SU-DHL-6 (cell line): ENCODE data around the gene VWF.

Experiments
- H2AFZ ChIP-seq: fragments of 200-600 bp; sonication (generic); 2 replicates; pipeline ENCODE4 v1.6.1; 2014; ENCODE audit warnings: low read depth, mild to moderate bottlenecking, moderate library complexity, mixed read lengths, antibody characterized with exemption, low read length; ENCODE audit not compliant: severe bottlenecking
- H3F3A ChIP-seq: fragments of 200-600 bp; shearing (Covaris generic); 2 replicates; pipeline ENCODE4 v1.6.0; 2016; ENCODE audit warnings: antibody characterized with exemption, mild to moderate bottlenecking; ENCODE audit not compliant: insufficient read depth
- H3K27ac ChIP-seq: fragments of 200-600 bp; sonication (generic); 2 replicates; pipeline ENCODE4 v1.5.1; 2016; ENCODE audit warnings: low read depth, mild to moderate bottlenecking, low read length, moderate library complexity, mixed read lengths
- H3K27me3 ChIP-seq: fragments of 200-600 bp; sonication (generic), shearing (Covaris generic); 2 replicates; pipeline ENCODE4 v1.6.0; 2014; ENCODE audit warnings: mild to moderate bottlenecking, low read length
- H3K36me3 ChIP-seq: fragments of 200-600 bp; sonication (generic); 2 replicates; pipeline ENCODE4 v1.6.1; 2014; ENCODE audit warnings: mild to moderate bottlenecking, low read length, mixed read lengths
- H3K4me2 ChIP-seq: fragments of 300-600, 200-600 bp; shearing (Covaris generic), sonication (generic); 2 replicates; pipeline ENCODE4 v1.6.0; 2014; ENCODE audit warnings: low read length, low read depth, mild to moderate bottlenecking; ENCODE audit not compliant: poor library complexity, severe bottlenecking
- H3K4me3 ChIP-seq: fragments of 200-600 bp; sonication (generic); 2 replicates; pipeline ENCODE4 v1.5.1; 2014; ENCODE audit warnings: antibody characterized with exemption, low read length, mild to moderate bottlenecking, mixed read lengths; ENCODE audit not compliant: insufficient read depth, poor library complexity, severe bottlenecking
- H3K79me2 ChIP-seq: fragments of 200-600 bp; sonication (generic); 2 replicates; pipeline ENCODE4 v1.6.1; 2014; ENCODE audit warnings: mild to moderate bottlenecking, low read length, moderate library complexity; ENCODE audit not compliant: insufficient read depth
- H3K9ac ChIP-seq: fragments of 200-600 bp; sonication (generic); 2 replicates; pipeline ENCODE4 v1.7.0; 2014; ENCODE audit warnings: mild to moderate bottlenecking, low read length
- H3K9me2 ChIP-seq: fragments of 200-600 bp; sonication (generic); replicated peaks from 2 replicates; pipeline ENCODE4 v1.6.1; 2014; ENCODE audit warnings: low read length; ENCODE audit not compliant: insufficient read depth
- H3K9me3 ChIP-seq: fragments of 200-600 bp; sonication (generic); 2 replicates; pipeline ENCODE4 v1.6.1; 2014; ENCODE audit warnings: low read length, mixed read lengths; ENCODE audit not compliant: insufficient read depth
- H4K20me1 ChIP-seq: fragments of 200-600 bp; sonication (generic); 2 replicates; pipeline ENCODE4 v1.6.1; 2014; ENCODE audit warnings: low read depth, mild to moderate bottlenecking, antibody characterized with exemption, low read length, moderate library complexity, mixed read lengths
- CTCF ChIP-seq: fragments of 200-600 bp; sonication (generic); IDR thresholded peaks from one replicate; pipeline ENCODE4 v1.5.1; 2017; ENCODE audit warnings: antibody characterized with exemption, mild to moderate bottlenecking, low read length, moderate library complexity; ENCODE audit not compliant: insufficient read depth, poor library complexity, severe bottlenecking
- EZH2phosphoT487 ChIP-seq: fragments of 200-600 bp; sonication (generic), shearing (Covaris generic); conservative IDR thresholded peaks from 2 replicates; pipeline ENCODE4 v1.6.1; 2018; ENCODE audit warnings: mild to moderate bottlenecking, antibody characterized with exemption, low read length, moderate library complexity, mixed read lengths

Gene VWF

DNA sequence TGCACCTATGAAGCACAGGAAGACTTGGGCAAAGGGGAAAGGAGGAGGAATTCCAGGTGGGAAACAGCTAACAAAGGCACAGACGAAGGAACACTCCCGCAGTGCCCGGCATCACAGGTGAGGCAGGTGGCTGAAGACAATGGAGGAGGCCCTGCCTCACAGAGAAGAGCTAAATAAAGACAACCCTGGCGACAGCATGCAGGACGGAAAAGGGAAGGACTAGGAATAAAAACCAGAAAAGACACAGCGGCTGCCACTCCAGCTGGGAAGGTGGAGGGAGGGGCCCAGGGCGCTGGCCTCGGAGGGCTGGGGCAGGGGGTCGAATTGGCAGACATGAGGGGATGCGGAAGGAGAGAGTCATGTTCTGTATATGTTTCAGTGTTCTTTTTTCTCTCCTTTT, 136.4 kb downstream of the VWF start:
- H3K9ac ChIP-seq: no peak overlapping the region
- H3K4me2 ChIP-seq: no peak overlapping the region
- H3K79me2 ChIP-seq: no peaks in the 10 kb centered on the region
- no peaks in the 10 kb centered on the region for H3F3A ChIP-seq
- H3K9me2 ChIP-seq: no peaks in the 10 kb centered on the region
- no peaks in the 10 kb centered on the region for H3K9me3 ChIP-seq
- TF ChIP-seq CTCF (no peak), EZH2phosphoT487 (no peak)
- no peak overlapping the region for H3K27ac ChIP-seq
- H3K36me3 ChIP-seq: no peaks in the 10 kb centered on the region
- no peaks in the 10 kb centered on the region for H4K20me1 ChIP-seq
- no peak overlapping the region for H2AFZ ChIP-seq
- H3K4me3 ChIP-seq: no peak overlapping the region
- H3K27me3 ChIP-seq: no peaks in the 10 kb centered on the region

DNA sequence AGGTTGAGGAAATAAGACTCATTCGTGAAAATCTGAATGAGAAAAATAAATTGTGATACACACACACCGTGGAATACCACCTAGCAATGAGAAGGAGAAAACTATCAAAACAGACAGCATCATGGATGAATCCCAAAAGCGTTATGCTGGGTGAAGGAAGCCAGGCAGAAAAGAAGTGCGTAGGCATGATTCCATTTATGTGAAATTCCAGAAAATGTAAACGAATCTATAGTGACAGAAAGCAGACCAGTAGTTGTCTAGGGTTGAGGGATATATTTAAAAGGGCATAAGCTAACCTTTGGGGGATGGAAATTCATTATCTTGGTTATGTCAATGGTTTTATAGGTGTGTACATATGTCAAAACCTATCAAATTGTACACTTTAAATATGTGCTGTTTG, 136.9 kb downstream of the VWF start:
- H2AFZ ChIP-seq: no peak overlapping the region
- H3K27ac ChIP-seq: no peak overlapping the region
- H3K36me3 ChIP-seq: no peaks in the 10 kb centered on the region
- no peak overlapping the region for H3K9ac ChIP-seq
- no peaks in the 10 kb centered on the region for H3K79me2 ChIP-seq
- H3K9me2 ChIP-seq: no peaks in the 10 kb centered on the region
- H3K4me3 ChIP-seq: no peak overlapping the region
- no peaks in the 10 kb centered on the region for H4K20me1 ChIP-seq
- TF ChIP-seq CTCF: no peak
- no peak for TF ChIP-seq EZH2phosphoT487
- H3K27me3 ChIP-seq: no peaks in the 10 kb centered on the region
- no peak overlapping the region for H3K4me2 ChIP-seq
- no peaks in the 10 kb centered on the region for H3K9me3 ChIP-seq
- no peaks in the 10 kb centered on the region for H3F3A ChIP-seq

GRCh38 chr12:5985471-5985870, 139.0 kb downstream of the VWF start:
- H3K9ac ChIP-seq: no peak overlapping the region
- no peaks in the 10 kb centered on the region for H4K20me1 ChIP-seq
- H3K4me2 ChIP-seq: no peak overlapping the region
- no peaks in the 10 kb centered on the region for H3K79me2 ChIP-seq
- H2AFZ ChIP-seq: no peak overlapping the region
- H3K27ac ChIP-seq: no peak overlapping the region
- TF ChIP-seq CTCF: no peak
- TF ChIP-seq EZH2phosphoT487: no peak
- H3K9me2 ChIP-seq: no peaks in the 10 kb centered on the region
- H3K27me3 ChIP-seq: no peaks in the 10 kb centered on the region
- no peak overlapping the region for H3K4me3 ChIP-seq
- H3K9me3 ChIP-seq: no peaks in the 10 kb centered on the region
- no peaks in the 10 kb centered on the region for H3K36me3 ChIP-seq
- no peaks in the 10 kb centered on the region for H3F3A ChIP-seq

GRCh38 chr12:5984873-5985272, 139.6 kb downstream of the VWF start:
- Histone ChIP-seq H3K27ac (no peak overlapping the region), H3K4me3 (no peak overlapping the region), H3K4me2 (no peak overlapping the region), H3K9me3 (no peaks in the 10 kb centered on the region), H3K36me3 (no peaks in the 10 kb centered on the region), H3F3A (no peaks in the 10 kb centered on the region), H3K27me3 (no peaks in the 10 kb centered on the region), H2AFZ (no peak overlapping the region), H3K9me2 (no peaks in the 10 kb centered on the region), H4K20me1 (no peaks in the 10 kb centered on the region), H3K9ac (no peak overlapping the region), H3K79me2 (no peaks in the 10 kb centered on the region)
- TF ChIP-seq EZH2phosphoT487: no peak
- no peak for TF ChIP-seq CTCF
